ENCODE results near the gene SDK1.
"Not testable (repeated sequence)": the region's sequence is repeated elsewhere in the genome, so short reads cannot be mapped to it uniquely, and the experiment has no call there.

The SDK1 gene

DNA sequence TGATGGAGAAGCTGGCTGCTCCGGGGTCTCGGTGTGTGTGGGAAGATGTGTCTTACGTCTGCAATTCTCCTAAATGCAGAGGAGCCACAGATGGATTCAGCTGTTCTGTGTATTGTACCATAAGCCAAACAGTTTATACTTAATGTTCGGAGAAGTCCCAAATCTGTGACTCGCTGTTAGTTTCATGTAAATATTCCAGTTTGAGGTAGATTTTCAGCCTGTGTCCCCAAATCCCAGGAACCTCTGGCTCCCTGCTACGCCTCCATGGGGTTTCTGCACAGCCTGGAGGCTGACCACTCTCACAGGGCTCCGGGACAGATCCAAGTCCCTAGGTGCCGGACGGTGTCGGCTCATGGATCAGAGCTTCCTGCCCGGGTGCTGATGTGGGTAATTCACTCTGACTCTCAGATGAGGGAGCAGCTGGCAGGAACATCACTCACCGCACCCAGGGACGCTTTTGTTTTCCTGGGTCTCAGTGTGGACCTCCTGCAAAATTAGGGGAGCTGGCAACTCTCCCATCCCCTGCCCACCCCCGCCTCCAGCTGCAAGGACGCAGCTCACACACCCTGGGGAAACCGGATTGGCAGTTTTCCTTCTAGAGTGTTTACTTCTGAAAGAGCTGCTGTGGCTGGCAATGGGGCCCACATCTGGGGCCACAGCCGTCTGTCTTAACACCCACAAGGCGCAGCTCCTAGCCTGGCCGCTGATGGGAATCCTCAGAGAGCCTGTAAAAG lies 960.0 kb downstream of the SDK1 start:
- H3K36me3 ChIP-seq (ENCODE audit: low read depth) = no peaks in the 10 kb centered on the region
- no peak overlapping the region for H3K27ac ChIP-seq (ENCODE audit: poor library complexity, severe bottlenecking)
- no peaks in the 10 kb centered on the region for H3K27me3 ChIP-seq (ENCODE audit: insufficient read depth, poor library complexity, severe bottlenecking)
- ATAC-seq (ENCODE audit: low read depth) (no peak), DNase-seq (ENCODE audit: low spot score) (no peak)
- no peaks in the 10 kb centered on the region for H3K9me3 ChIP-seq (ENCODE audit: severe bottlenecking)
- TF ChIP-seq, protein P1, sequence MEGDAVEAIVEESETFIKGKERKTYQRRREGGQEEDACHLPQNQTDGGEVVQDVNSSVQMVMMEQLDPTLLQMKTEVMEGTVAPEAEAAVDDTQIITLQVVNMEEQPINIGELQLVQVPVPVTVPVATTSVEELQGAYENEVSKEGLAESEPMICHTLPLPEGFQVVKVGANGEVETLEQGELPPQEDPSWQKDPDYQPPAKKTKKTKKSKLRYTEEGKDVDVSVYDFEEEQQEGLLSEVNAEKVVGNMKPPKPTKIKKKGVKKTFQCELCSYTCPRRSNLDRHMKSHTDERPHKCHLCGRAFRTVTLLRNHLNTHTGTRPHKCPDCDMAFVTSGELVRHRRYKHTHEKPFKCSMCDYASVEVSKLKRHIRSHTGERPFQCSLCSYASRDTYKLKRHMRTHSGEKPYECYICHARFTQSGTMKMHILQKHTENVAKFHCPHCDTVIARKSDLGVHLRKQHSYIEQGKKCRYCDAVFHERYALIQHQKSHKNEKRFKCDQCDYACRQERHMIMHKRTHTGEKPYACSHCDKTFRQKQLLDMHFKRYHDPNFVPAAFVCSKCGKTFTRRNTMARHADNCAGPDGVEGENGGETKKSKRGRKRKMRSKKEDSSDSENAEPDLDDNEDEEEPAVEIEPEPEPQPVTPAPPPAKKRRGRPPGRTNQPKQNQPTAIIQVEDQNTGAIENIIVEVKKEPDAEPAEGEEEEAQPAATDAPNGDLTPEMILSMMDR (IDR thresholded peaks at IDR 0.05; ENCODE audit: poor library complexity, severe bottlenecking) = no peak
- no peaks in the 10 kb centered on the region for H3K4me1 ChIP-seq (ENCODE audit: insufficient read depth, poor library complexity, severe bottlenecking)
- no peak overlapping the region for H3K4me3 ChIP-seq (ENCODE audit: severe bottlenecking)

DNA sequence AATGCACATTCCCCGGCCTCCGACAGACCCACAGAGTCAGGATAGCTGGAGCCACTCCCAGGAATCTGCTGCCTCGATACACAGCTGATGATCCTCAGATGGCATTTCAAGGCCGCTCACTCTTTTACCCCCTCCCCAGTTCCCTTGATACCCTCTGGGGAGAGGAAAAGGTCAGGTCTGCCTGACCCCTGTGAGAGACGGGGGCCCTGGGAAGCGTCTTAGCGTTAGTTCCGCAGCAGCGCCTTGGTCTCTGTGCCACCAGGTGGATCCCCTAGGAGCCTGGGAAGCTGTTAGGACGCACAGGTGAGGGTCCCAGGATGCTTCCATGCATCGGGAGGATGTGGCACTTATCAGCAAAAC lies 960.5 kb downstream of the SDK1 start:
- no peak overlapping the region for H3K27ac ChIP-seq (ENCODE audit: poor library complexity, severe bottlenecking)
- ATAC-seq (ENCODE audit: low read depth) (no peak), DNase-seq (ENCODE audit: low spot score) (no peak)
- no peaks in the 10 kb centered on the region for H3K9me3 ChIP-seq (ENCODE audit: severe bottlenecking)
- TF ChIP-seq, protein P1 (IDR thresholded peaks at IDR 0.05; ENCODE audit: poor library complexity, severe bottlenecking) = no peak
- H3K36me3 ChIP-seq (ENCODE audit: low read depth) = no peaks in the 10 kb centered on the region
- H3K27me3 ChIP-seq (ENCODE audit: insufficient read depth, poor library complexity, severe bottlenecking) = no peaks in the 10 kb centered on the region
- no peak overlapping the region for H3K4me3 ChIP-seq (ENCODE audit: severe bottlenecking)
- H3K4me1 ChIP-seq (ENCODE audit: insufficient read depth, poor library complexity, severe bottlenecking) = no peaks in the 10 kb centered on the region

DNA sequence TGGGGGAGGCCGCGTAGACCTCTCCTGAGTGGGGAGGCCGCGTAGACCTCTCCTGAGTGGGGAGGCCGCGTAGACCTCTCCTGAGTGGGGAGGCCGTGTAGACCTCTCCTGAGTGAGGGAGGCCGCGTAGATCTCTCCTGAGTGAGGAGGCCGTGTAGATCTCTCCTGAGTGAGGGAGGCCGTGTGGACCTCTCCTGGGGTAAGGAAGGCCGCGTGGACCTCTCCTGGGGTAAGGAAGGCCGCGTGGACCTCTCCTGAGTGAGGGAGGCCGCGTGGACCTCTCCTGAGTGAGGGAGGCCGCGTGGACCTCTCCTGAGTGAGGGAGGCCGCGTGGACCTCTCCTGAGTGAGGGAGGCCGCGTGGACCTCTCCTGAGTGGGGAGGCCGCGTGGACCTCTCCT lies 963.2 kb downstream of the SDK1 start:
- H3K27ac ChIP-seq (ENCODE audit: poor library complexity, severe bottlenecking); H3K36me3 ChIP-seq (ENCODE audit: low read depth); ATAC-seq (ENCODE audit: low read depth); H3K9me3 ChIP-seq (ENCODE audit: severe bottlenecking); DNase-seq (ENCODE audit: low spot score); H3K27me3 ChIP-seq (ENCODE audit: insufficient read depth, poor library complexity, severe bottlenecking); H3K4me3 ChIP-seq (ENCODE audit: severe bottlenecking); H3K4me1 ChIP-seq (ENCODE audit: insufficient read depth, poor library complexity, severe bottlenecking): not testable (repeated sequence)

DNA sequence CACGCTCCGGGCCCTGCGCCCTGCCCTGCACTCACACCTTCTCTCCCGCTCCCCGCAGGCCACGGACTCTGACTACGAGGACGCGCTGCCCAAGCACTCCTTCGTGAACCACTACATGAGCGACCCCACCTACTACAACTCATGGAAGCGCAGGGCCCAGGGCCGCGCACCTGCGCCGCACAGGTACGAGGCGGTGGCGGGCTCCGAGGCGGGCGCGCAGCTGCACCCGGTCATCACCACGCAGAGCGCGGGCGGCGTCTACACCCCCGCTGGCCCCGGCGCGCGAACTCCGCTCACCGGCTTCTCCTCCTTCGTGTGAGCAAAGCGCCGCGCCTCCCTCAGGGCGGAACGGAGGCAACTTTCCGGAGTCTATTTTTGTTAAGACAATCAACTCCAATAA lies 964.0 kb downstream of the SDK1 start:
- no peaks in the 10 kb centered on the region for H3K9me3 ChIP-seq (ENCODE audit: severe bottlenecking)
- no peaks in the 10 kb centered on the region for H3K27me3 ChIP-seq (ENCODE audit: insufficient read depth, poor library complexity, severe bottlenecking)

DNA sequence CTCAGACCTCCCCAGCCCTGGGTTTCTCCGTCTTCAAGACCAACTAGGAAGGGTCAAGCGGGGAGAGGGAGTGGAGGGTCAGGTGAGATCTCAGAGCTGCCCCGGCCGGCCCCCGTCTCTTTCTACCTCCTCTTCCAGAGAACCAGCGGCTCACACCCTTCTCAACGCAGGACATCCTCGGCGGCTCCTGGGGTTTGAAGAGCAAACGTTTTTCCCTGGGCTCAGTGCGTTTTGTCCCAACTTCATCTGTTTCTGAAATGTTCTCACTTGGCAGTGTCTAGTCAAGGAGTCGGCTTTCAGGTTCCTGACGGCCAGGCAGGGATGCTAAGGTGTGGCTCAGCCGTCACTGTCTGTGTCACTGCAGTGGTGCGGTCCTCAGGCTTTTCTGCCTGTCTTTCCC lies 964.6 kb downstream of the SDK1 start:
- no peaks in the 10 kb centered on the region for H3K9me3 ChIP-seq (ENCODE audit: severe bottlenecking)
- H3K4me3 ChIP-seq (ENCODE audit: severe bottlenecking) = no peak overlapping the region
- no peak for DNase-seq (ENCODE audit: low spot score)
- no peaks in the 10 kb centered on the region for H3K27me3 ChIP-seq (ENCODE audit: insufficient read depth, poor library complexity, severe bottlenecking)
- TF ChIP-seq, protein P1 (IDR thresholded peaks at IDR 0.05; ENCODE audit: poor library complexity, severe bottlenecking) = no peak
- H3K27ac ChIP-seq (ENCODE audit: poor library complexity, severe bottlenecking) = no peak overlapping the region
- no peak for ATAC-seq (ENCODE audit: low read depth)
- H3K4me1 ChIP-seq (ENCODE audit: insufficient read depth, poor library complexity, severe bottlenecking) = no peaks in the 10 kb centered on the region
- no peaks in the 10 kb centered on the region for H3K36me3 ChIP-seq (ENCODE audit: low read depth)

More for the DNA sequence above, 964.0 kb downstream of the SDK1 start:
- Histone ChIP-seq H3K27ac (ENCODE audit: poor library complexity, severe bottlenecking) (no peak overlapping the region), H3K36me3 (ENCODE audit: low read depth) (no peaks in the 10 kb centered on the region), H3K4me3 (ENCODE audit: severe bottlenecking) (no peak overlapping the region), H3K4me1 (ENCODE audit: insufficient read depth, poor library complexity, severe bottlenecking) (no peaks in the 10 kb centered on the region)
- DNase-seq (ENCODE audit: low spot score) (no peak), ATAC-seq (ENCODE audit: low read depth) (no peak)
- TF ChIP-seq, protein P1 (IDR thresholded peaks at IDR 0.05; ENCODE audit: poor library complexity, severe bottlenecking) = no peak

Measured in RWPE2 (cell line).